Ishikawa (cell line): Measurements from ENCODE around the gene TSTD1.

ENCODE experiments used
- CEBPB ChIP-seq: IDR thresholded peaks from 2 replicates; pipeline ENCODE4 v1.6.1; 2012
- CREB1 ChIP-seq: IDR thresholded peaks from 2 replicates; pipeline ENCODE4 v1.6.1; 2012; ENCODE audit warnings: low read depth
- EGR1 ChIP-seq: IDR thresholded peaks from 2 replicates; pipeline ENCODE4 v1.6.1; 2012
- EP300 ChIP-seq: IDR thresholded peaks from 2 replicates; pipeline ENCODE4 v1.6.1; 2012; ENCODE audit warnings: borderline replicate concordance
- MAX ChIP-seq: IDR thresholded peaks from 2 replicates; pipeline ENCODE4 v1.6.1; 2012
- NFIC ChIP-seq: IDR thresholded peaks from 2 replicates; pipeline ENCODE4 v1.6.1; 2012
- RAD21 ChIP-seq: IDR thresholded peaks from 2 replicates; pipeline ENCODE4 v1.6.1; 2012; ENCODE audit warnings: low read depth
- TAF1 ChIP-seq: IDR thresholded peaks from 2 replicates; pipeline ENCODE4 v1.6.1; 2012; ENCODE audit warnings: low read depth, mild to moderate bottlenecking
- TCF12 ChIP-seq: IDR thresholded peaks from 2 replicates; pipeline ENCODE4 v1.6.1; 2012; ENCODE audit warnings: low read depth
- TEAD4 ChIP-seq: IDR thresholded peaks from 2 replicates; pipeline ENCODE4 v1.6.1; 2012
- YY1 ChIP-seq: IDR thresholded peaks from 2 replicates; pipeline ENCODE4 v1.6.1; 2012; ENCODE audit warnings: low read depth
- ZBTB7A ChIP-seq: IDR thresholded peaks from 2 replicates; pipeline ENCODE4 v1.6.1; 2012; ENCODE audit warnings: low read depth
- TF ChIP-seq, protein P1 (sequence below): IDR thresholded peaks from 2 replicates; pipeline ENCODE4 v1.6.1; 2012
- TF ChIP-seq, protein P2 (sequence below): IDR thresholded peaks from 2 replicates; pipeline ENCODE4 v1.6.1; 2012; ENCODE audit warnings: low read depth, mild to moderate bottlenecking

DNA sequence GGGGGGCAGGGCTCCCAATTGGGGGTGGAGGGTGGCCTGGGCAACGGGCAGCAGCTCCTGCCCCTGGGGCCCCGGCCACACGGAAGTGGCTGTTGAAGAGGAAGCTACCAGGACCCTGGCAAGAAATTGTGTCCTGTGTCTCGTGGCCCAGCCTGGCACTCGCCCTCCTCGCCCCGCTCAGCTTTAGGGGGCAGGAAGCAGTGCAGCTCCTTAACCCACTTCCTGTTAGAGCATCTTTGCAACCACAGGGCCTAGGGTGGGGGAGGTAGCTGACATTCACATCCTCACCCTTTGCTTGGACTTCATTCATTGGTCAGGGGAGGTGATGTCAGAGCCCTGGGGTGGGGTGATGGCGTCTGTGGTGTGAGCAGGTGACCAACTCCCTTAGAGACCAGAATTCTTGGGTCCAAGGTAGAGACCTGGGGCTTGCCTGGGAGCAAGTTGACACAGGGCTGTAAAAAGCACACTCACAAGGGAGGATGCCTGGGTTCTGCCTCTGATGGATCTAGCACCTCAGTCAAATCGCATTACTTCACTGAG is 31.0 kb upstream of the TSTD1 start, which contains the start of gene ARHGAP30:
- TF ChIP-seq EP300 (no peak), TAF1 (no peak), YY1 (no peak), MAX (no peak), CREB1 (no peak), CEBPB (no peak), TCF12 (no peak), EGR1 (no peak), RAD21 (no peak), TEAD4 (no peak), ZBTB7A (no peak), NFIC (no peak)
- TF ChIP-seq, protein P1, sequence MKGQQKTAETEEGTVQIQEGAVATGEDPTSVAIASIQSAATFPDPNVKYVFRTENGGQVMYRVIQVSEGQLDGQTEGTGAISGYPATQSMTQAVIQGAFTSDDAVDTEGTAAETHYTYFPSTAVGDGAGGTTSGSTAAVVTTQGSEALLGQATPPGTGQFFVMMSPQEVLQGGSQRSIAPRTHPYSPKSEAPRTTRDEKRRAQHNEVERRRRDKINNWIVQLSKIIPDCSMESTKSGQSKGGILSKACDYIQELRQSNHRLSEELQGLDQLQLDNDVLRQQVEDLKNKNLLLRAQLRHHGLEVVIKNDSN = no peak
- TF ChIP-seq, protein P2, sequence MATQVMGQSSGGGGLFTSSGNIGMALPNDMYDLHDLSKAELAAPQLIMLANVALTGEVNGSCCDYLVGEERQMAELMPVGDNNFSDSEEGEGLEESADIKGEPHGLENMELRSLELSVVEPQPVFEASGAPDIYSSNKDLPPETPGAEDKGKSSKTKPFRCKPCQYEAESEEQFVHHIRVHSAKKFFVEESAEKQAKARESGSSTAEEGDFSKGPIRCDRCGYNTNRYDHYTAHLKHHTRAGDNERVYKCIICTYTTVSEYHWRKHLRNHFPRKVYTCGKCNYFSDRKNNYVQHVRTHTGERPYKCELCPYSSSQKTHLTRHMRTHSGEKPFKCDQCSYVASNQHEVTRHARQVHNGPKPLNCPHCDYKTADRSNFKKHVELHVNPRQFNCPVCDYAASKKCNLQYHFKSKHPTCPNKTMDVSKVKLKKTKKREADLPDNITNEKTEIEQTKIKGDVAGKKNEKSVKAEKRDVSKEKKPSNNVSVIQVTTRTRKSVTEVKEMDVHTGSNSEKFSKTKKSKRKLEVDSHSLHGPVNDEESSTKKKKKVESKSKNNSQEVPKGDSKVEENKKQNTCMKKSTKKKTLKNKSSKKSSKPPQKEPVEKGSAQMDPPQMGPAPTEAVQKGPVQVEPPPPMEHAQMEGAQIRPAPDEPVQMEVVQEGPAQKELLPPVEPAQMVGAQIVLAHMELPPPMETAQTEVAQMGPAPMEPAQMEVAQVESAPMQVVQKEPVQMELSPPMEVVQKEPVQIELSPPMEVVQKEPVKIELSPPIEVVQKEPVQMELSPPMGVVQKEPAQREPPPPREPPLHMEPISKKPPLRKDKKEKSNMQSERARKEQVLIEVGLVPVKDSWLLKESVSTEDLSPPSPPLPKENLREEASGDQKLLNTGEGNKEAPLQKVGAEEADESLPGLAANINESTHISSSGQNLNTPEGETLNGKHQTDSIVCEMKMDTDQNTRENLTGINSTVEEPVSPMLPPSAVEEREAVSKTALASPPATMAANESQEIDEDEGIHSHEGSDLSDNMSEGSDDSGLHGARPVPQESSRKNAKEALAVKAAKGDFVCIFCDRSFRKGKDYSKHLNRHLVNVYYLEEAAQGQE = no peak
